NT2/D1 (cell line): ENCODE measurements around the gene OR8A1.

Experiments used
- DNase-seq: peaks from one replicate; pipeline ENCODE4 v3.0.0-alpha.2; 2011; ENCODE audit warnings: low read depth, low spot score
- H3K27me3 ChIP-seq: 2 replicates; pipeline ENCODE4 v1.6.0; 2011; ENCODE audit warnings: mild to moderate bottlenecking; ENCODE audit not compliant: insufficient read length, insufficient read depth
- H3K36me3 ChIP-seq: 2 replicates; pipeline ENCODE4 v1.6.1; 2011; ENCODE audit warnings: mild to moderate bottlenecking, low read length, mixed read lengths; ENCODE audit not compliant: insufficient read depth, insufficient read length
- H3K4me1 ChIP-seq: 2 replicates; pipeline ENCODE4 v1.5.1; 2011; ENCODE audit not compliant: insufficient read depth, insufficient read length
- H3K4me3 ChIP-seq: 2 replicates; pipeline ENCODE4 v1.5.1; 2011; ENCODE audit warnings: low read depth; ENCODE audit not compliant: insufficient read length
- H3K9ac ChIP-seq: 2 replicates; pipeline ENCODE4 v1.6.0; 2011; ENCODE audit warnings: low read depth; ENCODE audit not compliant: insufficient read length
- H3K9me3 ChIP-seq: 2 replicates; pipeline ENCODE4 v1.5.1; 2011; ENCODE audit warnings: mild to moderate bottlenecking, low read length; ENCODE audit not compliant: insufficient read depth
- SUZ12 ChIP-seq: IDR thresholded peaks from 2 replicates; pipeline ENCODE4 v1.6.1; 2011; ENCODE audit not compliant: insufficient read length, insufficient read depth; ENCODE audit errors: extremely low read depth
- YY1 ChIP-seq: IDR thresholded peaks from 2 replicates; pipeline ENCODE4 v1.6.1; 2011; ENCODE audit not compliant: insufficient read length, insufficient read depth
- ZNF274 ChIP-seq: IDR thresholded peaks from 2 replicates; pipeline ENCODE4 v1.6.1; 2011; ENCODE audit warnings: mild to moderate bottlenecking, low read depth, low read length

The OR8A1 gene

GRCh38 chr11:124541204-124541603, 28.6 kb upstream of the OR8A1 start:
- H3K9me3 ChIP-seq, result no peaks in the 10 kb centered on the region
- H3K36me3 ChIP-seq, result no peaks in the 10 kb centered on the region
- TF ChIP-seq SUZ12 (no peak), YY1 (no peak), ZNF274 (no peak)
- no peak overlapping the region for H3K4me3 ChIP-seq
- no peak for DNase-seq
- H3K4me1 ChIP-seq, result no peaks in the 10 kb centered on the region
- H3K9ac ChIP-seq, result no peak overlapping the region
- no peaks in the 10 kb centered on the region for H3K27me3 ChIP-seq

GRCh38 chr11:124543145-124543544, 26.7 kb upstream of the OR8A1 start:
- Histone ChIP-seq H3K4me1 (no peaks in the 10 kb centered on the region), H3K9me3 (no peaks in the 10 kb centered on the region), H3K4me3 (no peak overlapping the region), H3K27me3 (no peaks in the 10 kb centered on the region), H3K9ac (no peak overlapping the region), H3K36me3 (no peaks in the 10 kb centered on the region)
- DNase-seq, result no peak
- no peak for TF ChIP-seq SUZ12
- no peak for TF ChIP-seq ZNF274
- no peak for TF ChIP-seq YY1

- Histone ChIP-seq H3K9me3 (no peaks in the 10 kb centered on the region), H3K27me3 (no peaks in the 10 kb centered on the region), H3K4me1 (no peaks in the 10 kb centered on the region), H3K36me3 (no peaks in the 10 kb centered on the region), H3K9ac (no peak within 1 kb of the TSS), H3K4me3 (no peak within 1 kb of the TSS)
- DNase-seq, result no peak
- no peak for TF ChIP-seq YY1
- TF ChIP-seq SUZ12, result no peak
These were observed 26.2 kb upstream of the OR8A1 start, which contains the start of gene OR8B12 for GRCh38 chr11:124543554-124543953. Gene OR8B12 (minus strand): TSS chr11:124543654. CDS start chr11:124543654, 0 bp downstream.

- Histone ChIP-seq H3K4me3 (no peak overlapping the region), H3K36me3 (no peaks in the 10 kb centered on the region), H3K9ac (no peak overlapping the region), H3K4me1 (no peaks in the 10 kb centered on the region), H3K9me3 (no peaks in the 10 kb centered on the region), H3K27me3 (no peaks in the 10 kb centered on the region)
- TF ChIP-seq YY1 (no peak), SUZ12 (no peak), ZNF274 (no peak)
- no peak for DNase-seq
These were observed 18.6 kb upstream of the OR8A1 start for GRCh38 chr11:124551189-124551588.

- Histone ChIP-seq H3K36me3 (no peaks in the 10 kb centered on the region), H3K27me3 (no peaks in the 10 kb centered on the region), H3K9me3 (no peaks in the 10 kb centered on the region), H3K4me3 (no peak overlapping the region), H3K9ac (no peak overlapping the region), H3K4me1 (no peaks in the 10 kb centered on the region)
- TF ChIP-seq ZNF274, result no peak
- TF ChIP-seq YY1, result no peak
- no peak for TF ChIP-seq SUZ12
- no peak for DNase-seq
These were observed 17.8 kb upstream of the OR8A1 start for GRCh38 chr11:124551987-124552386.

GRCh38 chr11:124556828-124557227, 13.0 kb upstream of the OR8A1 start:
- DNase-seq, result no peak
- H3K4me3 ChIP-seq, result no peak overlapping the region
- H3K9me3 ChIP-seq, result no peaks in the 10 kb centered on the region
- no peaks in the 10 kb centered on the region for H3K36me3 ChIP-seq
- no peaks in the 10 kb centered on the region for H3K4me1 ChIP-seq
- TF ChIP-seq SUZ12, result no peak
- no peak for TF ChIP-seq YY1
- no peak for TF ChIP-seq ZNF274
- no peaks in the 10 kb centered on the region for H3K27me3 ChIP-seq
- H3K9ac ChIP-seq, result no peak overlapping the region

GRCh38 chr11:124570160-124570559, 363 bp downstream of the OR8A1 start:
- no peak for DNase-seq
- no peaks in the 10 kb centered on the region for H3K9me3 ChIP-seq
- H3K4me1 ChIP-seq, result no peaks in the 10 kb centered on the region
- TF ChIP-seq YY1 (no peak), SUZ12 (no peak), ZNF274 (no peak)
- no peaks in the 10 kb centered on the region for H3K27me3 ChIP-seq
- no peak overlapping the region for H3K4me3 ChIP-seq
- H3K9ac ChIP-seq, result no peak overlapping the region
- H3K36me3 ChIP-seq, result no peaks in the 10 kb centered on the region

- TF ChIP-seq ZNF274 (no peak), YY1 (no peak)
- Histone ChIP-seq H3K27me3 (no peaks in the 10 kb centered on the region), H3K9me3 (no peaks in the 10 kb centered on the region), H3K36me3 (no peaks in the 10 kb centered on the region), H3K4me1 (no peaks in the 10 kb centered on the region), H3K9ac (no peak overlapping the region), H3K4me3 (no peak overlapping the region)
- DNase-seq, result no peak
These were observed 8.1 kb downstream of the OR8A1 start for GRCh38 chr11:124577716-124578427.
